BJ (cell line): ENCODE results near the gene RASGEF1C. TPM values are rescaled to one million over a fixed set of nuclear protein-coding genes. Genes with fewer than 3 reads are reported as not detected.

Experiments used
- CTCF ChIA-PET: fragments of 350-600 bp; formaldehyde crosslinking; extraction: SDS; loops from one replicate; lab custom pipeline; 2021; ENCODE audit warnings: antibody characterized with exemption, inconsistent platforms; lab: Yijun Ruan, JAX
- POLR2A ChIA-PET: fragments of 300-600 bp; sonication (Branson Sonifier 250); formaldehyde crosslinking; extraction: SDS; loops from one replicate; lab custom pipeline; 2021; ENCODE audit warnings: antibody characterized with exemption; lab: Charles Lee
- DNase-seq: peaks from one replicate; pipeline ENCODE4 v3.0.0-alpha.2; 2011; ENCODE audit warnings: low read depth
- H3K27me3 ChIP-seq: 2 replicates; pipeline ENCODE4 v1.6.0; 2011; ENCODE audit warnings: low read length; ENCODE audit not compliant: control insufficient read depth, insufficient read depth
- H3K36me3 ChIP-seq: 2 replicates; pipeline ENCODE4 v1.5.1; 2011; ENCODE audit warnings: low read length; ENCODE audit not compliant: control insufficient read depth, insufficient read depth
- H3K4me3 ChIP-seq: 2 replicates; pipeline ENCODE4 v1.5.1; 2011; ENCODE audit warnings: low read depth, mild to moderate bottlenecking, control low read depth, low read length
- CTCF ChIP-seq: IDR thresholded peaks from 2 replicates; pipeline ENCODE4 v1.5.1; 2011; ENCODE audit warnings: low read depth, mild to moderate bottlenecking, control low read depth, inconsistent platforms, low read length, moderate library complexity; ENCODE audit not compliant: insufficient read depth
- polyA plus RNA-seq: library from polyadenylated mRNA; depleted of rRNA; stranded (reverse); fragments of >200 nt; gene quantifications from 2 replicates; pipeline ENCODE4 v1.2.3, GENCODE V29; 2011

The RASGEF1C gene
- polyA plus RNA-seq, 1 experiment: not detected

- Histone ChIP-seq H3K27me3 (no peaks in the 10 kb centered on the region), H3K36me3 (no peaks in the 10 kb centered on the region), H3K4me3 (no peak overlapping the region)
- ChIA-PET POLR2A (no interaction called here), CTCF (no interaction called here)
- no peak for DNase-seq
- TF ChIP-seq CTCF: no peak
Measured at GRCh38 chr5:180121826-180122413, 87.1 kb downstream of the RASGEF1C start.

GRCh38 chr5:180120237-180121101 is 88.5 kb downstream of the RASGEF1C start:
- Histone ChIP-seq H3K36me3 (no peaks in the 10 kb centered on the region), H3K27me3 (no peaks in the 10 kb centered on the region), H3K4me3 (no peak overlapping the region)
- ChIA-PET POLR2A (no interaction called here), CTCF (no interaction called here)
- TF ChIP-seq CTCF: no peak
- DNase-seq: no peak

GRCh38 chr5:180119903-180120236 is 89.1 kb downstream of the RASGEF1C start:
- Histone ChIP-seq H3K4me3 (no peak overlapping the region), H3K36me3 (no peaks in the 10 kb centered on the region), H3K27me3 (no peaks in the 10 kb centered on the region)
- POLR2A ChIA-PET: no interaction called here
- DNase-seq: no peak
- CTCF ChIA-PET: no interaction called here
- TF ChIP-seq CTCF: no peak

DNA sequence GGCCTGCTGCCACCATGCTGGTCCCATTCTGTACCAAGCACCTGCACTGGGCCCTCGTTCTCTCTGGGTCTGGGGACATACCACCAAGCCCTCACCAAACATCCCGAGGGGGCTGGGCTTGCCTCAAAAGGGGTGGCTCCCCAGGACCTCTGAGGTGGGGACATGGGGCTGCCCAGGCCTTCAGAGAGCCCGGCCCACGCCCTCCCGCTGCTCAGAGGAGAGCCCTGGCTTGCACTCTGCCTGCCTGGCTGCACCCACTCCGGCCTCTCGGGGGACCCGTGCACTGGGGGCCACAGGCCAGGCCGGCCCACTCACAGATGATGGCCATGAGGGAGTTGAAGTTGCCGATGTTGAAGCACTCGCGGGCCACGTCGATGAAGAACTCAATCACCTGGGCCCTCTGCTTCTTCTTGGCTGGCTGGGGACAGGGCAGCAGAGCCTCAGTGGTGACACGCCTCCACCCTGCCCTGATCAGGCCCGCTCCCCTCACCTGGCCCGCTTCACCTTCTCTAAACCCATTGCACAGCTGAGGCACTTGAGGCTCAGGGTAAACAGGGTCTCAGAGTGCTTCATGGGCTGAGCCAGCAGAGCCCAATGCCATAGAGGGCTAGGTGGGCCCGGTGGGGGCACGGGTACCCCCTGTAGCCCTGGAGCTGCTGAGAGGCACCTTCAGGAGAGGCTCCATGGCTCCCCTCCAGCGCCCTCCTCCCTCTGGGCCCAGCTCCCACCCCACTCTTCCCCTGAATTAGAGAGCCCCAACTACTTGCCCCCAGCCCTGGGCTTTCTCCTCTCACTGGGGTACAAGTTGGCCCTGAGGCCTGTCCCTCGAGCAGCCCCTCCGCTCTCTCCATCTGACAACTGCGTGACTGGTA is 89.7 kb downstream of the RASGEF1C start:
- POLR2A ChIA-PET: no interaction called here
- H3K27me3 ChIP-seq: no peaks in the 10 kb centered on the region
- H3K36me3 ChIP-seq: no peaks in the 10 kb centered on the region
- no peak for DNase-seq
- H3K4me3 ChIP-seq: no peak overlapping the region
- CTCF ChIA-PET: interaction anchor here (0.6 kb wide), 1 partner anchor 9 kb away, joined by 3 read pairs; no protein-coding TSS in a partner anchor
- no peak for TF ChIP-seq CTCF

DNA sequence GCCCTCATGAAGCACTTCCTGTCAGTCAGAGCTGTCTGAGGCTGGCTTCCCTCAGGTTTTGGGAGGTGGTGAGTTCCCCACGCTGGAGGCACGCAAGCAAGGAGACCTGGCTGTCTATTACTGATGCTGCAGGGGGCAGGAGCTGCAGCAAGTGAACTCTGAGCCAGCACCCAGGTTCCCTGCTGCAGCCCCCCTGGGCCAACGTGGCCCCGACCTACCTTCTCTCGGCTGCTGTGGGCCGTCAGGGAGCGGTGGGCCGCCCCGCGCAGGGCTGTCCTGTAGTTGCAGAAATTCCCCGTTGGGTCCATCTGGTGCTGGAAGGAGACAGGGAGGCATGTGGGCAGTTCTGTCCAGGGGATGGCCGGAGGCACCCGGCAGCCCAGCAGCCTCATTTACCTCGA is 90.6 kb downstream of the RASGEF1C start:
- H3K4me3 ChIP-seq: no peak overlapping the region
- H3K27me3 ChIP-seq: no peaks in the 10 kb centered on the region
- ChIA-PET POLR2A (no interaction called here), CTCF (no interaction called here)
- DNase-seq: no peak
- no peak for TF ChIP-seq CTCF
- H3K36me3 ChIP-seq: no peaks in the 10 kb centered on the region
